Esophagus muscularis mucosa (tissue), 4 donors: ENCODE data around the gene RNF138. TPM values are rescaled to one million over a fixed set of nuclear protein-coding genes. Genes with fewer than 3 reads are reported as not detected.
"Not testable (repeated sequence)": the region's sequence is repeated elsewhere in the genome, so short reads cannot be mapped to it uniquely, and the experiment has no call there.

Experiments
- DNase-seq: peaks from one replicate; pipeline ENCODE4 v3.0.0-alpha.2; 2017; ENCODE audit errors: extremely low spot score
- H3K27ac ChIP-seq, 4 donors: fragments of 200-600 bp; sonication (generic); replicated peaks in 1 of 4; 1 replicate in 3 of 4; 2 replicates in 1 of 4; pipeline ENCODE4 v1.5.1; 2016 to 2019; ENCODE audit warnings: mild to moderate bottlenecking in 1 of 4
- H3K27me3 ChIP-seq, 4 donors: fragments of 200-600 bp; sonication (generic); one replicate each; pipeline versions ENCODE4 v1.5.1 to v1.6.0; 2016 to 2019
- H3K36me3 ChIP-seq, 4 donors: fragments of 200-600 bp; sonication (generic); one replicate each; pipeline ENCODE4 v1.5.1; 2016 to 2019
- H3K4me1 ChIP-seq, 4 donors: fragments of 200-600 bp; sonication (generic); one replicate each; pipeline ENCODE4 v1.5.1; 2016 to 2019
- H3K4me3 ChIP-seq, 4 donors: fragments of 200-600 bp; sonication (generic); 1 replicate in 2 of 4; 2 replicates in 2 of 4; pipeline ENCODE4 v1.5.1; 2016 to 2019; ENCODE audit warnings: mild to moderate bottlenecking in 4 of 4, moderate library complexity in 1 of 4
- H3K9me3 ChIP-seq, 4 donors: fragments of 200-600 bp; sonication (generic); 1 replicate in 3 of 4; 2 replicates in 1 of 4; pipeline ENCODE4 v1.5.1; 2016 to 2019
- CTCF ChIP-seq, 3 experiments: fragments of 200-600 bp in 2 of 3; fragments of 450-650 bp in 1 of 3; sonication (generic) in 2 of 3; IDR thresholded peaks; one replicate each; pipeline ENCODE4 v1.5.1; 2017 to 2019; ENCODE audit warnings: antibody characterized with exemption in 3 of 3, mild to moderate bottlenecking in 2 of 3, moderate library complexity in 1 of 3
- EP300 ChIP-seq: sonication (generic); formaldehyde crosslinking; IDR thresholded peaks from one replicate; pipeline ENCODE4 v1.6.1; 2017; ENCODE audit warnings: antibody characterized with exemption
- POLR2A ChIP-seq: fragments of 450-650 bp; IDR thresholded peaks from one replicate; pipeline ENCODE4 v1.6.1; 2017; ENCODE audit warnings: antibody characterized with exemption, moderate library complexity, mild to moderate bottlenecking, low read depth
- POLR2AphosphoS5 ChIP-seq, 2 donors: sonication (generic); formaldehyde crosslinking; IDR thresholded peaks; one replicate each; pipeline ENCODE4 v1.6.1; 2017; ENCODE audit warnings: antibody characterized with exemption in 2 of 2
- WGBS: methylation state at CpG from one replicate; pipeline ENCODE4 v1.1.5; 2018; 5-methylcytosine and 5-hydroxymethylcytosine counted together
- intact Hi-C: fragments of 100-400 bp; cut with DNase I; formaldehyde crosslinking; loops from one replicate; pipeline ENCODE4 v1.15.1; 2023
- small RNA-seq, 3 donors: library from RNA; depleted of rRNA; stranded (forward); fragments of <200 nt; gene quantifications; one replicate each; pipeline ENCODE3, GENCODE V24; 2016
- total RNA-seq, 4 donors: library from RNA; depleted of rRNA; stranded (reverse); fragments of >200 nt; gene quantifications; one replicate each; pipeline versions ENCODE4 v1.1.0 to v1.2.1, GENCODE V29; 2016

Gene RNF138
- total RNA-seq, 4 donors from 2014 or later = 19.5 to 34.1 (median 24.1) TPM

- Histone ChIP-seq H3K4me3 (no peak overlapping the region), H3K27me3 (no peaks in the 10 kb centered on the region), H3K27ac (no peak overlapping the region), H3K9me3 (no peaks in the 10 kb centered on the region), H3K4me1 (peaks cover 0 to 5% (median 0%) of the 10 kb centered on the region in 4 donors), H3K36me3 (no peaks in the 10 kb centered on the region)
- intact Hi-C loops = no loop called here
- no peak for DNase-seq
- 85% methylated on average over 7 of the region's 7 CpGs for WGBS
- TF ChIP-seq POLR2AphosphoS5 (IDR thresholded peaks at IDR 0.05) = no peak
- TF ChIP-seq POLR2A = no peak
- TF ChIP-seq CTCF (IDR thresholded peaks at IDR 0.05) = no peak
- TF ChIP-seq EP300 = no peak
These were observed 83.0 kb downstream of the RNF138 start for GRCh38 chr18:32174719-32175118.

- no peaks in the 10 kb centered on the region for H3K9me3 ChIP-seq
- H3K4me1 ChIP-seq = peaks cover 0 to 5% (median 0%) of the 10 kb centered on the region in 4 donors
- TF ChIP-seq POLR2A (no peak), EP300 (no peak), CTCF (IDR thresholded peaks at IDR 0.05) (no peak), POLR2AphosphoS5 (IDR thresholded peaks at IDR 0.05) (no peak)
- H3K27ac ChIP-seq = no peak overlapping the region
- DNase-seq = no peak
- WGBS = 83% methylated on average over 1 of the region's 1 CpG
- no peaks in the 10 kb centered on the region for H3K27me3 ChIP-seq
- no peaks in the 10 kb centered on the region for H3K36me3 ChIP-seq
- no peak overlapping the region for H3K4me3 ChIP-seq
- intact Hi-C loops = no loop called here
These were observed 83.6 kb downstream of the RNF138 start for GRCh38 chr18:32175265-32175664.

GRCh38 chr18:32176745-32177144, 85.1 kb downstream of the RNF138 start:
- H3K4me1 ChIP-seq, DNase-seq, H3K36me3 ChIP-seq, H3K9me3 ChIP-seq, H3K4me3 ChIP-seq, H3K27me3 ChIP-seq, H3K27ac ChIP-seq, intact Hi-C loops: not testable (repeated sequence)
- WGBS = 94% methylated on average over 1 of the region's 1 CpG

GRCh38 chr18:32177530-32177929, 85.9 kb downstream of the RNF138 start:
- H3K27me3 ChIP-seq = no peaks in the 10 kb centered on the region
- no peak for DNase-seq
- no peak overlapping the region for H3K27ac ChIP-seq
- no peak for TF ChIP-seq POLR2A
- no peak for TF ChIP-seq EP300
- no peak for TF ChIP-seq POLR2AphosphoS5 (IDR thresholded peaks at IDR 0.05)
- no peak for TF ChIP-seq CTCF (IDR thresholded peaks at IDR 0.05)
- peaks cover 0 to 5% (median 0%) of the 10 kb centered on the region in 4 donors for H3K4me1 ChIP-seq
- H3K36me3 ChIP-seq = no peaks in the 10 kb centered on the region
- intact Hi-C loops = no loop called here
- H3K9me3 ChIP-seq = no peaks in the 10 kb centered on the region
- 81% methylated on average over 3 of the region's 3 CpGs for WGBS
- H3K4me3 ChIP-seq = no peak overlapping the region

Small RNA genes within 50 kb of the gene (small RNA-seq; reads per million reads assigned to genes)
- 0 to 0.19 (median 0.17) reads per million in 3 donors for gene RNA5SP453

Other genes with a start within 250 kb of the RNF138 start
- gene TRAPPC8, start 148.7 kb upstream of the RNF138 start, total RNA-seq = 10 to 100 TPM; 35.0 to 49.4 (median 42.5) TPM
- 1 to 10 TPM; 3.3 to 5.2 (median 4.3) TPM for gene RNF125, start 73.0 kb upstream of the RNF138 start, total RNA-seq
- gene MEP1B, start 98.2 kb downstream of the RNF138 start, total RNA-seq = under 1 TPM in 1 of 4 donors, not detected in 3; 0.23 TPM